Head of caudate nucleus (tissue), 42 donors: ENCODE measurements around the gene RC3H1.
"Not testable (repeated sequence)": the region's sequence is repeated elsewhere in the genome, so short reads cannot be mapped to it uniquely, and the experiment has no call there.

ENCODE experiments used
- DNase-seq, 42 donors: peaks; one replicate each; pipeline versions ENCODE4 v3.0.0 to v3.0.0-alpha.2; 2020 to 2021; ENCODE audit warnings: mixed read lengths in 7 of 42
- intact Hi-C: fragments of 100-400 bp; cut with DNase I; formaldehyde crosslinking; loops from one replicate; pipeline ENCODE4 v1.15.0; 2022

RC3H1 gene

GRCh38 chr1:173965896-173966295 lies 56.3 kb downstream of the RC3H1 start:
- DNase-seq, intact Hi-C loops: not testable (repeated sequence)

DNA sequence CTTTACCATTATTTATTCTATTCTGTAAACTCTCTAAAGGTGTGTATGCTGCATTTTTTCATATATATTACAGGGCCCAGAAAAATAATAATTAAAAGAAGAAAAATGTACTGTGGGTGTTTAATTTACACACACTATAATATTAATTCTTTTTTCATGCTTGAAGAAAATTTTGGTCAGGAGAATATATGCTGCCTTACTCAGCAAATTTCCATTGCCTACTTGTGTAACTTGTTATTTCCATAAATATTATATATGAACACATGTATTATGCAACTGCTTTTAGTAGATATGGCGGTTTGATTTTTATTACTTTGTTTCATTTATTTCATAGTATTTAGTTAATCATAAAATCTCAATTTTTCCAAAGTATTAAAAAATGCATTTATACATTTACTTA lies 58.7 kb downstream of the RC3H1 start:
- intact Hi-C loops = no loop called here
- no peak for DNase-seq

GRCh38 chr1:173960625-173961024 lies 61.5 kb downstream of the RC3H1 start:
- DNase-seq = no peak
- intact Hi-C loops = no loop called here

GRCh38 chr1:173954179-173954578 lies 68.0 kb downstream of the RC3H1 start:
- intact Hi-C loops = no loop called here
- DNase-seq = no peak

DNA sequence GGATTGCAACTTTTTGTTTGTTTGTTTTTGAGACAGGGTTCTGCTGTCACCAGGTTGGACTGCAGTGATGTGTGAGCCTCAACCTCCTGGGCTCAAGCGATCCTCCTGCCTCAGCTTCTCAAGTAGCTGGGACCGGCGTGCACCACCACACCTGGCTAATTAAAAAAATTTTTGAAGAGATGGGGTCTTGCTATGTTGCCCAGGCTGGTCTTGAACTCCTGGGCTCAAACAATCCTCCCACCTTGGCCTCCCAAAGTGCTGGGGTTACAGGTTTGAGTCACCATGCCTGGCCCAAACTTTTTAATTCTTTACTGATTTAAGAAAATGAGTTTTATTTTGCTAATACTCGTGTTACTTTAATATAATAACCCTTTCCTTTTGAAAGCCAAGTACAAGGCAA lies 73.6 kb downstream of the RC3H1 start:
- intact Hi-C loops = no loop called here
- DNase-seq = no peak

- intact Hi-C loops = no loop called here
Measured at GRCh38 chr1:173946380-173946921, 75.7 kb downstream of the RC3H1 start.

GRCh38 chr1:173937062-173937461 lies 85.1 kb downstream of the RC3H1 start:
- no peak for DNase-seq
- intact Hi-C loops = no loop called here

More at GRCh38 chr1:173946380-173946921, 75.7 kb downstream of the RC3H1 start:
- no peak for DNase-seq

- intact Hi-C loops = no loop called here
- no peak for DNase-seq
Measured at GRCh38 chr1:173934440-173934839, 87.7 kb downstream of the RC3H1 start.

- DNase-seq, intact Hi-C loops: not testable (repeated sequence)
Measured at GRCh38 chr1:173930541-173930940, 91.6 kb downstream of the RC3H1 start.

DNA sequence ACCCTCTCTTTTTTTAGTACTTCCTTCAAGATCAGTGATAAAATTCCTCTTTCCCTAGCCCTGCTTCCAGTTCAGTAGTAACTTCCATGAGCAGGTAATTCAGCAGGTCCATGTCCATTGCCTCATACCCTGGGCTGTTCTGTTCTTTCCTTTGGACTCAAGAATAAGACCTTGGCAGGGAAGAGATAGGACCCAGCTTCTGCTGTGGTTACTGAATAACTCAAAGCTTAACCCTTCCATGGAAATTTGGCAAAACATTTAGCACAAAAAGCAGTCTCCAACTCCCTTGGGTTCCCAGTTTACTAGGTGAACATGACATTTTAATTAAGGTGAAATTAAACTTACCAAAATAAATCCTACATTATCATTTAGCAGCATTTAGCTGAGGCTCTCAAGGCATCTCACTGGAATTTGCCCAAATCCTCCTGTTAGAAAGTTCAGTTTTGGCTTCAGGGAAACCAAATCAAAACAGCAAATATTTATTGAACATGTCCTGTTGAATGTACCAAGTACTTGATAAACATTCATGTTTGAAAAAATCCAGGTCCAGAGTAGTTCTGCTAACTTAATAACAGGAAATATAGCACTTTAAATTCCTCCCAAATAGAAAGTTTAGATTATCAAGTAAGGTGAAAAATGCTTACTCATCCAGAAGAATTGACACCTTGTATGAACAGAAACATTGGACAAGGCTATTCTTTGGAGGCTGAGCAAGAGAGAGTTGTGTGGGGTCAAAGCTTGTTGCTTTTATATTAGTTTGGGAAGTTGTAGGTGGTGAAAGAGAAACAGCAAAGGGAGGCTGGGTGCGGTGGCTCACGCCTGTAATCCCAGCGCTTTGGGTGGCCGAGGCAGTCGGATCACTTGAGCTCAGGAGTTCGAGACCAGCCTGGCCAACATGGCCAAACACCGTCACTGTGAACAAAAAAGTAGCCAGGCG lies 96.6 kb downstream of the RC3H1 start:
- intact Hi-C loops = no loop called here

GRCh38 chr1:173920861-173921260 lies 101.3 kb downstream of the RC3H1 start:
- intact Hi-C loops = no loop called here

More for the DNA sequence above, 96.6 kb downstream of the RC3H1 start:
- DNase-seq = no peak

DNA sequence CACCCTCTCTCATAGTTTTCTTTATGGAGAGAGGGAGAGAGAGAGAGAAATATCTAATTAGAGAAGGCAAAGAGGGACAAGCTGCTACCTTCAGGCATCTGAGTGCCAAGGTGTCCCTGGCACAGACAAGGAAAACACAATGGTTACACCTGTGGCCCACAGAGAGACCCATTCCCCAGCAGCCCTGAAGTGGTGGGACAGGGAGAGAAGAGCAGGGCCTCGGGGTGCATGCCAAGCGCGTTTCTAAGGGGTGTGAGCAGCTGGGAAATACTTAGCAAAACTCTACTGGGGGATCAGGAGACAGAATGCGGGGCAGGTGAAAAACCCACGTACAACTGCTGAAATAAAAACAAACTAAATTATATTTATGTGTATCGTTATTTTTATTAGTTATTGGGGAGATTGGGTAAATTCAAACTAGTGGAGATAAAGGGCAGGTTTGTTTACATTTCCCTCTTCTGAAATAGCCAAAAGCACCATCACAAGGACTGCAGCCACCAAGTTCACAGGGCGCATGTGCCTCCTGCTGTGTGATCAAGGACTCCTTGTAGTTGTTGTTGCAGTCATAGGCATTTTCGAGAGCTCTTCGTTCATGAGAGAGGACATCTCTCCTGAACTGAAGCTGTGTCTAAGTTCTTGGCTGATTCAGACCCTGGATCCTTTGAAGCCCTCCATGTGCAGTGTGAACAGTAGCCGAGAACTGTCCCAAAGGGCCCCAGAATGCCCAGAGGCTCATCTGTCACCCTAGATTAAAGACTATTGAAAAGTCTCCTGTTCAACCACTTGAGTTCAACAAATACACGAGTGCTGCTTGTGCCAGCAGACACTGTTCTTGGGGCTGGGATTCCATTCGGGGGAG lies 104.3 kb downstream of the RC3H1 start:
- no peak for DNase-seq
- intact Hi-C loops = no loop called here

More at GRCh38 chr1:173920861-173921260, 101.3 kb downstream of the RC3H1 start:
- DNase-seq = no peak

DNA sequence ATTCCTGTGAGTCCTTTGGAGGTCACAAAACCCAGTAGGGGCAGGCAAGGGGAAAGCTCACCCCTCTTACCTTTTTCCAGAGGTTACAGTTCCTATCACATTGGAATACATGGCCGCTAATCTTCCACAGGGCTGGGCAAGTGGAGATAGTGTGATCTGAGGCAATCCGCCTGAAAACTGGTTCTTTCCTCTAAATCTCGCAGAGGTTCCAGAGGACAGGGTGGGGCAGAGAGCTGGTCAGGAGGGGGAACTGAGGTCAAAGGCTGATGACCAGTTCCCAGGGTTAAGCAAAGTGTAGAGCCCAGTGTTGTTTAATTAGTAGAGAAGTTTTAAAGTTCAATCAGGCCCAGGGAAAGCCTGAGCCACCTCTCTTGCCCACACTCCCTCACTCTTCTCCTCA lies 105.0 kb downstream of the RC3H1 start, which contains the start of gene SERPINC1:
SERPINC1 (minus strand) TSS at position 179 of the 400 bp plus-strand sequence; CDS start at position 111, 68 bp downstream.
- intact Hi-C loops = no loop called here
- no peak for DNase-seq

GRCh38 chr1:173916667-173917066 lies 105.5 kb downstream of the RC3H1 start:
- no peak for DNase-seq
- intact Hi-C loops = no loop called here

DNA sequence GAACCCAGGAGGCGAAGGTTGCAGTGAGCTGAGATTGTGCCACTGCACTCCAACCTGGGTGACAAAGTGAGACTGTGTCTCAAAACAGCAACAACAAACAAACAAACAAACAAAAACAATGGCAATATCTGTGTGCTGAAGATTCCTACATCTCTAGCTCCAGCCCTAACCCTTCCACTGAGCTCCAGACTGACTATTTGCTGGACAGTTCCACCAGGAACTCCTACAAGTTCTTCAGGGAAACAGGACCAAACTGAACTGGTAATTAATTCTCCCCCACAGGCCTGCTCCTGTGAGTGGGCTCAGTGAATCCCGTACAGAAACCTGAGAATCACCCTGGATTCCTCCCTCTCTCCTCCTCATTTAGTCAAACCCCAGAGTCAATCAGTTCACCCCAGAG lies 106.6 kb downstream of the RC3H1 start:
- DNase-seq = no peak
- intact Hi-C loops = no loop called here

DNA sequence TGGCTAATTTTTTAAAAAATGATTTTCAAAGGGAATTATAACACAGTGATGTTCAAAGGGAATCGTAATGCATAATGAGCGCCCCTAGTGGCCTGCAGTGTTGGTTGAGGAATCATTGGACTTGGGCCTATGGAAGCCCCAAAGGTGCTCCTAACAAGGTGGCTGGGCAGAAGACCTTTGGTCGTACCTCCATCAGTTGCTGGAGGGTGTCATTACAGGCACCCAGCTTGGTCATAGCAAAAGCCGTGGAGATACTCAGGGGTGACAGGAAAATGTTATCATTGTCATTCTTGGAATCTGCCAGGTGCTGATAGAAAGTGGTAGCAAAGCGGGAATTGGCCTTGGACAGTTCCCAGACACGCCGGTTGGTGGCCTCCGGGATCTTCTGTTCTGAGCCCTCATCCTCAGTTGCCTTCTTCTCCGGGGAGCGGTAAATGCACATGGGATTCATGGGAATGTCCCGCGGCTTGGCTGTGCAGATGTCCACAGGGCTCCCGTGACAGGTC lies 107.7 kb downstream of the RC3H1 start:
- intact Hi-C loops = no loop called here
- no peak for DNase-seq

GRCh38 chr1:173913111-173913510 lies 109.0 kb downstream of the RC3H1 start:
- intact Hi-C loops = no loop called here

GRCh38 chr1:173903827-173904531 lies 118.2 kb downstream of the RC3H1 start:
- intact Hi-C loops = no loop called here
- no peak for DNase-seq

More at GRCh38 chr1:173913111-173913510, 109.0 kb downstream of the RC3H1 start:
- DNase-seq = no peak

DNA sequence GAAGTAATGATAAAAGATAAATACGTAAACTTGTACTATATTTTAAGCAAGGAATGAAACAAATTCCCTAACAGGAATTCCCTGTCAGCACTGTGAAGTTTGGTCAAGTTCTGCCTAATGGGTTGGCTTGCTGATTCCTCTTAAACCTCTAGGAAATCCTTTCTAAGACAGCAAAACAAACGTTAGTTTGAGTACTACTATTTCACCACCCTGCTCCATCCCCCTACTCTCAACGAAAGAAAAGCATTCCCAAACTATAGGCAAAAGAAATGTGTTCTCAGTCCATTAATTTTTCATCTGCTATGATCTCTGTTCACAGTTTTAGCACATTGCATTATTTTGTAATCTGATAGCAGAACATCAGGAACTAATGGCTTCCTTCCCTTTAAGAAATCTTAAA lies 121.2 kb downstream of the RC3H1 start:
- no peak for DNase-seq
- intact Hi-C loops = no loop called here
